ENCODE data around the gene CCDC183. TPM values are rescaled to one million over a fixed set of nuclear protein-coding genes. Genes with fewer than 3 reads are reported as not detected.

CCDC183 gene
- polyA plus RNA-seq, 1 donor from 2014 or later: 5.5 TPM

DNA sequence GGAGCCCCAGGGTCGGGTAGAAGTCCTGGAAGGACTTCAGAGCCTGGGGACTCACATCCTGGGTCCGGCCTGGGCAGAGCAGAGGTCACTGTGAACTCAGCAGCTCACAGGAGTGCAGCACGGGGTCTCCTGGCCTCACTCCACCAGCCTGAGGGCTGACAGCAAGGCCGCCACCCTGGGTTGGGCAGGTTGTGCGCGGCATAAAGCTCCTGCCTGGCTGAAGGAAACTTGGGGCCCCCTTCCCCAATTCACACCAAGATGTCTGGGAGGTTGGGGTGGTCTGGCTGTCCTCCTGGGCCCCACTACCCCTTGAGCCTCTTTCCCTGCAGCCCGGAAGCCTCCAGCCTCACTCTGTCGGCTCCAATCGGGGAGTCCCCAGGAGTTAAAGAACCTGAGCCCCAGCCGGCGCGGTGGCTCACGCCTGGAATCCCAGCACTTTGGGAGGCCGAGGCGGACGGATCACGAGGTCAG, 33.9 kb upstream of the CCDC183 start:
- H3K9me3 ChIP-seq (ENCODE audit: low read length): no peaks in the 10 kb centered on the region
- no peak overlapping the region for H2AFZ ChIP-seq (ENCODE audit: low read depth, low read length)
- H3K79me2 ChIP-seq (replicated peaks; ENCODE audit: insufficient read depth, low read length): no peaks in the 10 kb centered on the region
- no peak overlapping the region for H3K4me2 ChIP-seq (ENCODE audit: low read length)
- no peaks in the 10 kb centered on the region for H3F3A ChIP-seq (ENCODE audit: insufficient read depth, low read length, poor library complexity, severe bottlenecking)
- no peaks in the 10 kb centered on the region for H4K20me1 ChIP-seq (ENCODE audit: insufficient read depth)
- TF ChIP-seq RAD21 (conservative IDR thresholded peaks at IDR 0.05) (no peak), POLR2AphosphoS5 (IDR thresholded peaks at IDR 0.05) (no peak), SMC3 (conservative IDR thresholded peaks at IDR 0.05; ENCODE audit: poor library complexity) (no peak), EZH2 (IDR thresholded peaks at IDR 0.05; ENCODE audit: borderline replicate concordance, insufficient read depth, low read length, poor library complexity, severe bottlenecking) (no peak), EP300 (conservative IDR thresholded peaks at IDR 0.05; ENCODE audit: poor library complexity, severe bottlenecking) (no peak), TAF1 (IDR thresholded peaks at IDR 0.05; ENCODE audit: low read depth) (no peak), MXI1 (conservative IDR thresholded peaks at IDR 0.05; ENCODE audit: poor library complexity, severe bottlenecking) (no peak)
- TF ChIP-seq, protein P1, sequence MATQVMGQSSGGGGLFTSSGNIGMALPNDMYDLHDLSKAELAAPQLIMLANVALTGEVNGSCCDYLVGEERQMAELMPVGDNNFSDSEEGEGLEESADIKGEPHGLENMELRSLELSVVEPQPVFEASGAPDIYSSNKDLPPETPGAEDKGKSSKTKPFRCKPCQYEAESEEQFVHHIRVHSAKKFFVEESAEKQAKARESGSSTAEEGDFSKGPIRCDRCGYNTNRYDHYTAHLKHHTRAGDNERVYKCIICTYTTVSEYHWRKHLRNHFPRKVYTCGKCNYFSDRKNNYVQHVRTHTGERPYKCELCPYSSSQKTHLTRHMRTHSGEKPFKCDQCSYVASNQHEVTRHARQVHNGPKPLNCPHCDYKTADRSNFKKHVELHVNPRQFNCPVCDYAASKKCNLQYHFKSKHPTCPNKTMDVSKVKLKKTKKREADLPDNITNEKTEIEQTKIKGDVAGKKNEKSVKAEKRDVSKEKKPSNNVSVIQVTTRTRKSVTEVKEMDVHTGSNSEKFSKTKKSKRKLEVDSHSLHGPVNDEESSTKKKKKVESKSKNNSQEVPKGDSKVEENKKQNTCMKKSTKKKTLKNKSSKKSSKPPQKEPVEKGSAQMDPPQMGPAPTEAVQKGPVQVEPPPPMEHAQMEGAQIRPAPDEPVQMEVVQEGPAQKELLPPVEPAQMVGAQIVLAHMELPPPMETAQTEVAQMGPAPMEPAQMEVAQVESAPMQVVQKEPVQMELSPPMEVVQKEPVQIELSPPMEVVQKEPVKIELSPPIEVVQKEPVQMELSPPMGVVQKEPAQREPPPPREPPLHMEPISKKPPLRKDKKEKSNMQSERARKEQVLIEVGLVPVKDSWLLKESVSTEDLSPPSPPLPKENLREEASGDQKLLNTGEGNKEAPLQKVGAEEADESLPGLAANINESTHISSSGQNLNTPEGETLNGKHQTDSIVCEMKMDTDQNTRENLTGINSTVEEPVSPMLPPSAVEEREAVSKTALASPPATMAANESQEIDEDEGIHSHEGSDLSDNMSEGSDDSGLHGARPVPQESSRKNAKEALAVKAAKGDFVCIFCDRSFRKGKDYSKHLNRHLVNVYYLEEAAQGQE (IDR thresholded peaks at IDR 0.05; ENCODE audit: borderline replicate concordance): no peak
- TF ChIP-seq, protein P2, sequence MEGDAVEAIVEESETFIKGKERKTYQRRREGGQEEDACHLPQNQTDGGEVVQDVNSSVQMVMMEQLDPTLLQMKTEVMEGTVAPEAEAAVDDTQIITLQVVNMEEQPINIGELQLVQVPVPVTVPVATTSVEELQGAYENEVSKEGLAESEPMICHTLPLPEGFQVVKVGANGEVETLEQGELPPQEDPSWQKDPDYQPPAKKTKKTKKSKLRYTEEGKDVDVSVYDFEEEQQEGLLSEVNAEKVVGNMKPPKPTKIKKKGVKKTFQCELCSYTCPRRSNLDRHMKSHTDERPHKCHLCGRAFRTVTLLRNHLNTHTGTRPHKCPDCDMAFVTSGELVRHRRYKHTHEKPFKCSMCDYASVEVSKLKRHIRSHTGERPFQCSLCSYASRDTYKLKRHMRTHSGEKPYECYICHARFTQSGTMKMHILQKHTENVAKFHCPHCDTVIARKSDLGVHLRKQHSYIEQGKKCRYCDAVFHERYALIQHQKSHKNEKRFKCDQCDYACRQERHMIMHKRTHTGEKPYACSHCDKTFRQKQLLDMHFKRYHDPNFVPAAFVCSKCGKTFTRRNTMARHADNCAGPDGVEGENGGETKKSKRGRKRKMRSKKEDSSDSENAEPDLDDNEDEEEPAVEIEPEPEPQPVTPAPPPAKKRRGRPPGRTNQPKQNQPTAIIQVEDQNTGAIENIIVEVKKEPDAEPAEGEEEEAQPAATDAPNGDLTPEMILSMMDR (IDR thresholded peaks at IDR 0.05; ENCODE audit: poor library complexity, severe bottlenecking): no peak
- no peak overlapping the region for H3K4me3 ChIP-seq (ENCODE audit: low read length)
- no peaks in the 10 kb centered on the region for H3K36me3 ChIP-seq (ENCODE audit: insufficient read depth, low read length)
- no peak overlapping the region for H3K27ac ChIP-seq (ENCODE audit: low read length)
- H3K9me2 ChIP-seq (ENCODE audit: insufficient read depth, low read length): no peaks in the 10 kb centered on the region
- no peak overlapping the region for H3K9ac ChIP-seq (ENCODE audit: low read length)
- H3K27me3 ChIP-seq (ENCODE audit: insufficient read depth, low read depth, low read length): no peaks in the 10 kb centered on the region

DNA sequence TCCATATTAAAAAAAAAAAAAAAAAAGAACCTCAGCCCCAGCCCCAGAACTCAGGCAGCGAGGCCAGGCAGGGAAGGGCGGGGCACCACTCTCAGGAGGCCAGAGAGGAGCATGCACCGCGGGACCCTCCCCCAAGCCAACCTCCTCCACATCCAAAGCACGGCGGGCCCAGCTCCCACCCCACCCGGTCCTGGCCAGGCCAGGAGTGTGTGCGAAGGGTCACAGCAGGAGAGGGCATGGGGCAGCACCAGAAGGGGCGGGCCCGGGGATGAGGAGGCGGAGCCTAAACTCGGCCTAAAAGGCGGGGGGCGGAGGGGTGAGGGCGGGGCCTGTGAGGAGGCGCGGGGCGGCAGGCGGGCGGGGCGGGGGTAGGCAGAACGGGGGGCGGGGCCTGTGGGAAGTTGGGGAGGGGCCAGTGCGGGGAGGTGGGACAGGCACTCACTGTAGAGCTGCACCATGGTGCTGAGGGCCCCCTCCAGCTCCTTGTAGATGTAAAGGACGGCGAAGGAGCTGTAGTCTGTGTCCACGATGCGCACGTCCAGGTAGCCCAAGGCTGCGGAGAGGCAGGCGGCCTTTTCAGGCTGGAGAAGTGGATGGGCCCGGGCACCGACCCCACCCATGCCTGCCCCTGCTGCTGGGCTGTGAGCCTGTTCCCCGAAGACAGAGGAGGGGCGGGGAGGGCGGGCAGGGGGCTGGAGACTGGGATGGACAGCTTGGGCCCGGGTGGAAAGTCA, 33.1 kb upstream of the CCDC183 start:
- no peaks in the 10 kb centered on the region for H3K9me2 ChIP-seq (ENCODE audit: insufficient read depth, low read length)
- no peak overlapping the region for H3K4me2 ChIP-seq (ENCODE audit: low read length)
- no peak overlapping the region for H3K27ac ChIP-seq (ENCODE audit: low read length)
- no peaks in the 10 kb centered on the region for H3K79me2 ChIP-seq (replicated peaks; ENCODE audit: insufficient read depth, low read length)
- no peak overlapping the region for H3K4me3 ChIP-seq (ENCODE audit: low read length)
- no peak overlapping the region for H3K9ac ChIP-seq (ENCODE audit: low read length)
- no peaks in the 10 kb centered on the region for H3K9me3 ChIP-seq (ENCODE audit: low read length)
- no peaks in the 10 kb centered on the region for H4K20me1 ChIP-seq (ENCODE audit: insufficient read depth)
- H3F3A ChIP-seq (ENCODE audit: insufficient read depth, low read length, poor library complexity, severe bottlenecking): no peaks in the 10 kb centered on the region
- H3K36me3 ChIP-seq (ENCODE audit: insufficient read depth, low read length): no peaks in the 10 kb centered on the region
- H3K27me3 ChIP-seq (ENCODE audit: insufficient read depth, low read depth, low read length): no peaks in the 10 kb centered on the region
- TF ChIP-seq, protein P2 (IDR thresholded peaks at IDR 0.05; ENCODE audit: poor library complexity, severe bottlenecking): no peak
- TF ChIP-seq RAD21 (conservative IDR thresholded peaks at IDR 0.05) (no peak), EZH2 (IDR thresholded peaks at IDR 0.05; ENCODE audit: borderline replicate concordance, insufficient read depth, low read length, poor library complexity, severe bottlenecking) (no peak)
- H2AFZ ChIP-seq (ENCODE audit: low read depth, low read length): no peak overlapping the region

Data from neural cell (in vitro differentiated cells).